Ishikawa (cell line): ENCODE results near the gene LRRC2.

Experiments
- CEBPB ChIP-seq: IDR thresholded peaks from 2 replicates; pipeline ENCODE4 v1.6.1; 2012
- CREB1 ChIP-seq: IDR thresholded peaks from 2 replicates; pipeline ENCODE4 v1.6.1; 2012; ENCODE audit warnings: low read depth
- EGR1 ChIP-seq: IDR thresholded peaks from 2 replicates; pipeline ENCODE4 v1.6.1; 2012
- EP300 ChIP-seq: IDR thresholded peaks from 2 replicates; pipeline ENCODE4 v1.6.1; 2012; ENCODE audit warnings: borderline replicate concordance
- FOXM1 ChIP-seq: IDR thresholded peaks from 2 replicates; pipeline ENCODE4 v1.6.1; 2012; ENCODE audit warnings: low read depth, borderline replicate concordance
- NFIC ChIP-seq: IDR thresholded peaks from 2 replicates; pipeline ENCODE4 v1.6.1; 2012
- RAD21 ChIP-seq: IDR thresholded peaks from 2 replicates; pipeline ENCODE4 v1.6.1; 2012; ENCODE audit warnings: low read depth
- TAF1 ChIP-seq: IDR thresholded peaks from 2 replicates; pipeline ENCODE4 v1.6.1; 2012; ENCODE audit warnings: low read depth, mild to moderate bottlenecking
- TCF12 ChIP-seq: IDR thresholded peaks from 2 replicates; pipeline ENCODE4 v1.6.1; 2012; ENCODE audit warnings: low read depth
- TEAD4 ChIP-seq: IDR thresholded peaks from 2 replicates; pipeline ENCODE4 v1.6.1; 2012
- YY1 ChIP-seq: IDR thresholded peaks from 2 replicates; pipeline ENCODE4 v1.6.1; 2012; ENCODE audit warnings: low read depth
- ZBTB7A ChIP-seq: IDR thresholded peaks from 2 replicates; pipeline ENCODE4 v1.6.1; 2012; ENCODE audit warnings: low read depth
- TF ChIP-seq, protein P1 (sequence below): IDR thresholded peaks from 2 replicates; pipeline ENCODE4 v1.6.1; 2012
- TF ChIP-seq, protein P2 (sequence below): IDR thresholded peaks from 2 replicates; pipeline ENCODE4 v1.6.1; 2012; ENCODE audit warnings: low read depth, mild to moderate bottlenecking
- TF ChIP-seq, protein P3 (sequence below): IDR thresholded peaks from 2 replicates; pipeline ENCODE4 v1.6.1; 2012

Gene LRRC2

DNA sequence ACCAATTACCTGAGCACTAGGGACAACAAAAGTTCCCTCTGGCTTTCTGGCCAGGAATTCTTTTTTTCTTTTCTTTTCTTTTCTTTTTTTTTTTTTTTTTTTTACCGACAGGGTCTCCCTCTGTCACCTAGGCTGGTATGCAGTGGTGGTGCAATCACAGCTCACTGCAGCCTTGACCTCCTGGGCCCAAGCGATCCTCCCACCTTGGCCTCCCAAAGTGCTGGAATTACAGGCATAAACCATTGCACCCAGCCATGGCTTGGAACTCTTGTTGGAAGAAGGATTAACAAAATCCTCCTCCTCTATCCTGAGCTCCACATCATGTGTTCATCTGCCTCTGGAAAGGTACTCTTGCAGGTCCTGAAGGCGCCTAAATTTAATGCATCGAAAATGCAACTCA, 98.5 kb downstream of the LRRC2 start:
- TF ChIP-seq TAF1, result no peak
- TF ChIP-seq YY1, result no peak
- TF ChIP-seq, protein P1, sequence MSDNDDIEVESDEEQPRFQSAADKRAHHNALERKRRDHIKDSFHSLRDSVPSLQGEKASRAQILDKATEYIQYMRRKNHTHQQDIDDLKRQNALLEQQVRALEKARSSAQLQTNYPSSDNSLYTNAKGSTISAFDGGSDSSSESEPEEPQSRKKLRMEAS, result no peak
- no peak for TF ChIP-seq CREB1
- TF ChIP-seq RAD21, result no peak
- TF ChIP-seq EGR1, result no peak
- no peak for TF ChIP-seq EP300
- TF ChIP-seq ZBTB7A, result no peak
- TF ChIP-seq, protein P2, sequence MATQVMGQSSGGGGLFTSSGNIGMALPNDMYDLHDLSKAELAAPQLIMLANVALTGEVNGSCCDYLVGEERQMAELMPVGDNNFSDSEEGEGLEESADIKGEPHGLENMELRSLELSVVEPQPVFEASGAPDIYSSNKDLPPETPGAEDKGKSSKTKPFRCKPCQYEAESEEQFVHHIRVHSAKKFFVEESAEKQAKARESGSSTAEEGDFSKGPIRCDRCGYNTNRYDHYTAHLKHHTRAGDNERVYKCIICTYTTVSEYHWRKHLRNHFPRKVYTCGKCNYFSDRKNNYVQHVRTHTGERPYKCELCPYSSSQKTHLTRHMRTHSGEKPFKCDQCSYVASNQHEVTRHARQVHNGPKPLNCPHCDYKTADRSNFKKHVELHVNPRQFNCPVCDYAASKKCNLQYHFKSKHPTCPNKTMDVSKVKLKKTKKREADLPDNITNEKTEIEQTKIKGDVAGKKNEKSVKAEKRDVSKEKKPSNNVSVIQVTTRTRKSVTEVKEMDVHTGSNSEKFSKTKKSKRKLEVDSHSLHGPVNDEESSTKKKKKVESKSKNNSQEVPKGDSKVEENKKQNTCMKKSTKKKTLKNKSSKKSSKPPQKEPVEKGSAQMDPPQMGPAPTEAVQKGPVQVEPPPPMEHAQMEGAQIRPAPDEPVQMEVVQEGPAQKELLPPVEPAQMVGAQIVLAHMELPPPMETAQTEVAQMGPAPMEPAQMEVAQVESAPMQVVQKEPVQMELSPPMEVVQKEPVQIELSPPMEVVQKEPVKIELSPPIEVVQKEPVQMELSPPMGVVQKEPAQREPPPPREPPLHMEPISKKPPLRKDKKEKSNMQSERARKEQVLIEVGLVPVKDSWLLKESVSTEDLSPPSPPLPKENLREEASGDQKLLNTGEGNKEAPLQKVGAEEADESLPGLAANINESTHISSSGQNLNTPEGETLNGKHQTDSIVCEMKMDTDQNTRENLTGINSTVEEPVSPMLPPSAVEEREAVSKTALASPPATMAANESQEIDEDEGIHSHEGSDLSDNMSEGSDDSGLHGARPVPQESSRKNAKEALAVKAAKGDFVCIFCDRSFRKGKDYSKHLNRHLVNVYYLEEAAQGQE, result no peak
- no peak for TF ChIP-seq FOXM1
- TF ChIP-seq TEAD4, result no peak
- TF ChIP-seq TCF12, result no peak
- TF ChIP-seq CEBPB, result no peak
- TF ChIP-seq, protein P3, sequence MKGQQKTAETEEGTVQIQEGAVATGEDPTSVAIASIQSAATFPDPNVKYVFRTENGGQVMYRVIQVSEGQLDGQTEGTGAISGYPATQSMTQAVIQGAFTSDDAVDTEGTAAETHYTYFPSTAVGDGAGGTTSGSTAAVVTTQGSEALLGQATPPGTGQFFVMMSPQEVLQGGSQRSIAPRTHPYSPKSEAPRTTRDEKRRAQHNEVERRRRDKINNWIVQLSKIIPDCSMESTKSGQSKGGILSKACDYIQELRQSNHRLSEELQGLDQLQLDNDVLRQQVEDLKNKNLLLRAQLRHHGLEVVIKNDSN, result no peak
- TF ChIP-seq NFIC, result no peak

DNA sequence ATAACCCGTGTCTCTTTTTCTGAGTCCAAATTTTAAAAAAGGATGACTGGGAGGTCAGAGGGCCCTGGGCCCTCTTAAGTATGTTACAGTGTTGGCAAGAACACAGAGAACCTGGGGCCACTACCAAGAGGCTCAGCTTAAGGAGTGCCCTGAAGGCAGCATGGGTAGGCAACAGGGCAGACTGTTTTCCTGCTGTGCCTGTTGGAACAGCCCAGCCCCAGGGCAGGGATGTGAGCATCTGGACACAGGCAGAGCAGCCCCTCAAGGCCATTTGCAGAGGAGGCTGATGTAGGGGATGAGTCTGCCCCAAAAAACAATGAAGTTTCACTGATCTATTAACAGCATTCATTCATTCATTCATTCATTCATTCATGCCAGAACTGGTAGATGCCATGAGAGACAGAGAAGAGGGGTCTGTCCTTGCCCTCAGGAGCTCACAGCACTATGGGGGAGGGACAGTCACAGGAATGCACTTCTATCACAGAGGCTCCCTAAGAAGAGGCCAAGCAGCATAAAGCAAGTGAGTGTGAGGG, 99.2 kb downstream of the LRRC2 start:
- TF ChIP-seq RAD21, result no peak
- TF ChIP-seq EGR1, result no peak
- TF ChIP-seq CEBPB, result no peak
- no peak for TF ChIP-seq CREB1
- no peak for TF ChIP-seq NFIC
- no peak for TF ChIP-seq EP300
- TF ChIP-seq ZBTB7A, result no peak
- TF ChIP-seq, protein P3, result no peak
- TF ChIP-seq, protein P2, result no peak
- TF ChIP-seq, protein P1, result no peak
- no peak for TF ChIP-seq TCF12
- no peak for TF ChIP-seq YY1

DNA sequence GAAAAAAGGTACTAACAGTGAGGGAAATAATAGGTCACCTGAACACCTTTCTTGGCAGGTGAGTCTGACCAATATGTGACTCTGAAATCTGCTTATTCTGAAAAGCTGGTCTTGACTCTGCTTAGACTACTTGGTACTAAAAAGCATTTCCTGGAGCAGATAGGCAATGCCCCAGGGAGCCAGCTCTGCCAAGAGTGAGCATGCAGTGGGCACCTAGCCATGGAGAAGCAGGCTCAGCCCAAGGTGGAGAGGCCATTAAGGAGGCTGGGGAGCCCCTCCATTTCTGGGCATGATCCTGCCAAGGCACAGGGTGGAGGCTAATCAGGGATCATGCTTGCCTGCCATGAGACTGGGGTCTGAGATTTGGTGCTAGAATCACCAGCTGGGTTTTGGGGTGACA, 99.8 kb downstream of the LRRC2 start:
- TF ChIP-seq, protein P3, result no peak
- TF ChIP-seq ZBTB7A, result no peak
- TF ChIP-seq EGR1, result no peak
